Sigmoid colon (tissue), 3 donors: ENCODE measurements around the gene ASIC3.

Source experiments
- CTCF ChIP-seq, 4 experiments: fragments of 450-650 bp in 3 of 4; fragments of 200-600 bp in 1 of 4; IDR thresholded peaks; one replicate each; pipeline ENCODE4 v1.5.1; 2016 to 2019; ENCODE audit warnings: antibody characterized with exemption in 4 of 4, mild to moderate bottlenecking in 3 of 4, moderate library complexity in 2 of 4
- POLR2A ChIP-seq, 2 donors: fragments of 450-650 bp; IDR thresholded peaks; one replicate each; pipeline ENCODE4 v1.6.1; 2016; ENCODE audit warnings: antibody characterized with exemption in 2 of 2, mild to moderate bottlenecking in 2 of 2, moderate library complexity in 2 of 2

GRCh38 chr7:151034312-151035025 is 13.9 kb upstream of the ASIC3 start:
- TF ChIP-seq POLR2A (IDR thresholded peaks at IDR 0.05) (no peak), CTCF (IDR thresholded peaks at IDR 0.05) (no peak)
